Stimulated activated CD4-positive, alpha-beta T cell treated with anti-CD3 and anti-CD28 coated beads, TNF-alpha, amount 100 ng/mL, for 48 hours (primary cell): ENCODE results near the gene ZNF766.
"Not testable (repeated sequence)": the region's sequence is repeated elsewhere in the genome, so short reads cannot be mapped to it uniquely, and the experiment has no call there.

Experiments used
- DNase-seq, 3 donors: peaks; one replicate each; pipeline ENCODE4 v3.0.0-alpha.2; 2020; ENCODE audit warnings: low read depth in 3 of 3

Gene ZNF766

DNA sequence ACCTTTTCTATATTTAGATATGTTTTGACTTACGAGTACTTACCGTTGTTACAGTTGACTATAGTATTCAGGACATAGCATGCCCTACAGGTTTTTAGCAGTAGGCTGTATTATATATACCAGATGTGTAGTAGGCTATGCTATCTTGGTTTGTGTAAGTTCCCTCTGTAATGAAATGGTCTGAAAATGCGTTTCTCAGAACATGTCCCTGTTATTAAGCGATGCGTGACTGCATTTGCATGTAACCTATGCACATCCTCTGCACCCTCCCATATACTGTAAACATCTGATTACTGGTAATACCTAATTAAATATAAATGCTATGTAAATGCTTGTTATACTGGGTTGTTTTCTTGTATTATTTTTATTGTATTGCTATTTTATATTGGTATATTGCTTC is 6.6 kb downstream of the ZNF766 start:
- DNase-seq = no peak

DNA sequence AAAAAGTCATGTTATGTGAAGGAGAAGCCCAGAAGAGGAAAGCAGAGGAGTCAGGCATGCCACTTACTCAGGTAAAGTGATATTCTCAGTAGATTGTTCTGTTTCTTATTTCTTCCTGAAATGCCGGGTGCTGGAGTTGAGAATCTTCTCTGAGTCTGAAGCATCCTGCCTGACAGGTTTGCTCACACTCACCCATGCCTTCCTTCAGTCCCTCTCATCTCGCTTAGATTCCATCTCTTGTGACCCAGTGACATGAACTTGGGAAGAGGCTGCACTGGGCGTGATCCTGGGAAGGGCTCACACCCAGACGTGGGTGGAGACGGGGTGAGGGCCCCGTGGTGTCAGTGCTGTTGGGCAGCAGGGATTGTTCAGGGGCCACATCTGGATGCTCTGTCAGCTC is 8.1 kb downstream of the ZNF766 start:
- no peak for DNase-seq

DNA sequence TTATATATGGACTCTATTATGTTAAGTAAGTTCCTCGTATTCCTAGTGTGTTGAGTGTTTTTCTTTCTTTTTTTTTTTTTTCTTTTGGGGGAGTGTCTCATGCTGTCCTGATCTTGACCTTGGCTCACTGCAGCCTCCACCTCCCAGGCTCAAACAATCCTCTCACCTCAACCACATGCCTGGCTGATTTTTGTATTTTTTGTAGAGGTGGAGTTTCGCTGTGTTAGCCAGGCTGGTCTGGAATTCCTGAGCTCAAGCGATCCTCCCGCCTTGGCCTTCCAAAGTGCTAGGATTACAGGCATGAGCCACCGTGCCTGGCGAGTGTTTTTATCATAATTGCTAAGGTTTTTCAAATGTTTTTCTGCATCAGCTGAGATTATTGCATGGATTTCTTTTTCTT is 16.9 kb downstream of the ZNF766 start:
- DNase-seq = no peak

DNA sequence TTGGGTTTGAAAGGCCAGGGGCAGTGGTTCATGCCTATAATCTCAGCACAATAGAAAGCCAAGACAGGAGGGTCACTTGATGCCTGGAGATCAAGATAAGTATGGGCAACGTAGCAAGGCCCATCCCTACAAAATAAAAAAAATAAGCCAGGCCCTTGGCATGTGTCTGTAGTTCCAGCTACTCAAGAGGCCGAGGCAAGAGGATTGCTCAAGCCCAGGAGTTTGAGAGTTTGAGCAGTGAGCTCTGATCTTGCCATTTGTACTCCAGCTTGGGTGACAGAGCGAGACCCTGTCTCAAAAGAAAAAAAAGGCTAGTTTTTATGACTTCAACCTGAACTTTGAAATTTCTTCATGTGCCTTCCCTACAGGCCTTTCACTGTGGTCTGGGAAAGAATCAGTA is 22.4 kb downstream of the ZNF766 start:
- DNase-seq = no peak

DNA sequence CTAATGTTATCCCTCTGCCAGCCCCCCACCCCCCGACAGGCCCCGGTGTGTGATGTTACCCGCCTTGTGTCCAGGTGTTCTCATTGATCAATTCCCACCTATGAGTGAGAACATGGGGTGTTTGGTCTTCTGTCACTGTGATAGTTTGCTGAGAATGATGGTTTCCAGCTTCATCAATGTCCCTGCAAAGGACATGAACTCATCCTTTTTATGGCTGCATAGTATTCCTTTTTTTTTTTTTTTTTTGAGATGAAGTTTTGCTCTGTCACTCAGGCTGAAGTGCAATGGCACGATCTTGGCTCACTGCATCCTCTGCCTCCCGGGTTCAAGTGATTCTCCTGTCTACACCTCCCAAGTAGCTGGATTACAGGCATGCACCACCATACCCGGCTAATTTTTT is 23.6 kb downstream of the ZNF766 start:
- DNase-seq = not testable (repeated sequence)

DNA sequence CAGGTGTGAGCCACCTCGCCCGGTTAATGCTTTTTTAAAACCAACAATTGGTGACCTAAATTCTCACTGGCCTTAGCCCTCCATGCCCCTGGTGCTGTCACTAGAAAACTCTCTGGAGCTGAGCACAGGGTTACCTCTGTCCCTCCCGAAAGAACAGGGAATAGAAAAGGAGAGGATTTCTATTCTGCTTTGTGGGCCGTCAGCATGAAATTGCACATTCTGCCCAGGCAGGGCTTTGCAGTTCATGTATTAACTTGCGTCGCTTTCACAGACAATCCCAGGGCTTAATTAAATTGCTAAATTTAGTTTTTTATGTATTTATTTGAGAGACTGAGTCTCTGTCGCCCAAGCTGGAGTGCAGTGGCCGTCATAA is 27.0 kb downstream of the ZNF766 start:
- DNase-seq = no peak

DNA sequence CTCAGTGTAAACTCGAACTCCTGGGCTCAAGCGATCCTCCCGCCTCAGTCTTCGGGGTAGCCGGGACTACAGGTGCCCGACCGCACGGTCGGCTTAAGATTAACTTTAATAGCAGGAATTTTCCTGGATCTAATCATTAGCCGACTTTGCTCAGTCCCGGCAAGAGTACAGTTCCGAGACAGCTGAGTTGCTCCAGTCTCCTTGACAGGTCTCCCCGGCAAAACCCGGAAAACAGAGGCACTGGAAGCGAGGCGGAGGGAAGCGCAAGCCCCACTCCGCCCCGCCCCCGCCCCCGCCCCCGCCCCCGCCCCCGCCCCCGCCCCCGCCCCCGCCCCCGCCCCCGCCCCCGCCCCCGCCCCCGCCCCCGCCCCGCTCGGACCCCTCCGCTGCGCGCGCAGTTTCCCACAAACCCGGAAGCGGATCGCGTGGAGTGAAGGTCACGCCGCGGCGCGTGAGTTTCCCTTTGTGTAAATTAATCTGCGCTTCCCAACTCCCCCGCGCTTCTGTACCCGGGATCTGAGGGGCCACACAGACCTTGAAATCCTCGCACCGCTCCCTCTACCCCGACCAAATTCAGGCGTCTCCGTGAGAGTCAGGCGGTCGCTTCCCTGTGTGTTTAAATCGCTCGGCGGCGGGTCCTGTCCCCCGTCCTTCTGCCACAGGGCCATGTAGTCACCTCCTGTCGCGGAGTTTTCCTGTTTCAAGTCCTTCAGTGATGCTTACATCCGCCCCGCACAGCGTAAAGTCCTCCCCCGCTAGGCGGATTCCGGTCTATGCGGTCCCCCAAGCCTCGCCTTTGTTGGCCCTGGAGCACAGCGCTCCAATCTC is 27.6 kb downstream of the ZNF766 start, which contains the start of gene ZNF480:
ZNF480 (plus strand) TSS at position 397 of the 828 bp plus-strand sequence. CDS start 3,244 bp downstream, outside the sequence.
- peak; percentile 36 to 54 (median 45) for DNase-seq

DNA sequence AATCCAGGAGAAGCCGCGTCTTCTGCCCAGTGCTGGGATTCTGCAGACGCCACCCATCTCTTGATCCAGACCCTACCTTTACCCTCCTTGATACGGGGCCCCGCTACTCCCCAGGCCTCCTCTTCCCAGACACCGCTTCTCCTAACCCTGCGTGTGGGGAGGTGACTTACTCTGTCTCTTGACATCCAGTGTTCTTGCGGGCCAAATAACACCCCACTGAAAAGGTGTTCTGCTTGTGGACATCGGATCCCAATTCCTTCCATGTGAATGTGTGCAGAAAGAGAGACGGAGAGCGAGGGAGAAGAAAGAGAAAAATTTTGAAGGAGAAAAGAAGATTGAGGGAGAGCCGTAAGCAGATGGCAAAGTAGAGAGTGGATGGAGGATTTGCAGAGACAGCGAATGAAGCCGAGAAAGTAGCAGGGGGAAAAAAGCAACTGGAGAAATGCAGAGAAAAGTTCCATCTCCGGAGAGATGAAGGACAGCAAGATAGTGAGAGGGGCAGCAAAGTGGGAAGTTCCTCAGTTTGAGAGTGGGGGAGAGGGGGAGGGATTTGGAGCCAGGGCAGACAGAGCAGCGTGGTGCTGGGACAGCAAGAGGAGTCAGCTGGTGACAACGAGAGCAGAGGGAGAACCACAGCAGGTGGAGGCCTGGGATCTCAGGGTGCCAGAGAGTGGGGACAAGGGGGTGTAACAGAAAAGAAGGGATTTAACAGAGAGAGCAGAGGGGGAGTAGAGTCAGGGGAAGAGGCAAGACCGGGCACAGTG is 28.4 kb downstream of the ZNF766 start:
- DNase-seq = no peak

DNA sequence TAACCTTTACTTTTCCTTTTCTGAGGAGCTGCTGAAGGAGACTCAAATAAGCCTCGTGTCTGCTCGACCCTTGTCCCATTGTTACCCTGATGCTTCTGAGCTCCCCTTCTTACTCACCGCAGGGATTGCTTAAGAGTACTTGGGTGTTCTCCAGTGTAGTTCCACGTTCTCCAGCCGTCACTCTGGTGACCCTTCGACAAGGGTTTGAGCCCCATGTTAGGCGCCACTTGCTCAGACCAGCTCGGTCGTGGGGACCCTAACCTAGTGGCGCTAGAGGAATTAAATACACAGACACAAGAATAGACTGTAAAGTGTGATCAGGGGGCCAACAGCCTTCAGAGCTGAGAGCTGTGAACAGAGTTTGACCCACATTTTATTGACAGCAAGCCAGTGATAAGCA is 37.9 kb downstream of the ZNF766 start:
- DNase-seq = no peak

DNA sequence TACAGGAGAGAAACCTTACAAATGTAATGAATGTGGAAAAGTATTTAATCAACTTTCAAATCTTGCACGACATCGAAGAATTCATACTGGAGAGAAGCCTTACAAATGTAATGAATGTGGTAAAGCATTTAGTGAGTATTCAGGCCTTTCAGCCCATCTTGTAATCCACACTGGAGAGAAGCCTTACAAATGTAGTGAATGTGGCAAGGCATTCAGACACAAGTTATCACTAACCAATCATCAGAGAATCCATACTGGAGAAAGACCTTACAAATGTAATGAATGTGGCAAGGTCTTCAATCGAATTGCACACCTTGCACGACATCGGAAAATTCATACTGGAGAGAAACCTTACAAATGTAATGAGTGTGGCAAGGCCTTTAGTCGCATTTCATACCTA is 53.0 kb downstream of the ZNF766 start:
- DNase-seq = no peak

DNA sequence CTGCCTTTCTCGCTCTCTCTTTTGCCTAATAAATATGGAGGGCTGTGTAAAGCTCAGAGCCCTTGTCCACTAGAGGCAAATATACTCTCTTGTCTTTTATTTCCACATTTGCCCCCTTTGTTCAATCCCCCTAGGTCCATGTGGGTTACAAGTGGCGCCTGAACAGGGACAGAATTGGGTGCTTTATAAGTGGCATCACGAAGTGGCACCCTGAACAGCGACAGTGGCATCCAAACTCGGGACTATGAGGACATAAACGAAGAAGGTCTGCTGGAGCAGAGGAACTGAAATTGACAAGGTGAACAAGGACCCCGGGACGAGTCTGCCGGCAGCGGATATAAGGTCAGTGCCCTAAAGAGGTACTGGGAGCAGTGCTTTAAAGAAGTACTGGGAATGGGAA is 62.4 kb downstream of the ZNF766 start:
- DNase-seq = no peak

DNA sequence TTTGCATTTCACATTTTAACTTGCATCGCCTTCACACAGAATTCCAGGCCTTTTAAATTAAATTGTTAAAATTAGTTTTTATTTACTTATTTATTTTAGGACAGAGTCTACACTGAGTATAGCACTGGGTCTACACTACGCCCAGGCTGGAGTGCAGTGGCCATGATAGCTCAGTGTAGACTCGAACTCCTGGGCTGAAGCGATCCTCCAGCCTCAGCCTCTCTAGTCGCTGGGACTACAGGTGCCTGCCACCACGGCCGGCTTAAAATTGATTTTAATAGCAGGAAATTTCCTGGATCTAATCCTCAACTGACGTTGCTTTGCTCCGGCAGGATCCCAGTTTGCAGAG is 66.4 kb downstream of the ZNF766 start:
- DNase-seq = no peak

DNA sequence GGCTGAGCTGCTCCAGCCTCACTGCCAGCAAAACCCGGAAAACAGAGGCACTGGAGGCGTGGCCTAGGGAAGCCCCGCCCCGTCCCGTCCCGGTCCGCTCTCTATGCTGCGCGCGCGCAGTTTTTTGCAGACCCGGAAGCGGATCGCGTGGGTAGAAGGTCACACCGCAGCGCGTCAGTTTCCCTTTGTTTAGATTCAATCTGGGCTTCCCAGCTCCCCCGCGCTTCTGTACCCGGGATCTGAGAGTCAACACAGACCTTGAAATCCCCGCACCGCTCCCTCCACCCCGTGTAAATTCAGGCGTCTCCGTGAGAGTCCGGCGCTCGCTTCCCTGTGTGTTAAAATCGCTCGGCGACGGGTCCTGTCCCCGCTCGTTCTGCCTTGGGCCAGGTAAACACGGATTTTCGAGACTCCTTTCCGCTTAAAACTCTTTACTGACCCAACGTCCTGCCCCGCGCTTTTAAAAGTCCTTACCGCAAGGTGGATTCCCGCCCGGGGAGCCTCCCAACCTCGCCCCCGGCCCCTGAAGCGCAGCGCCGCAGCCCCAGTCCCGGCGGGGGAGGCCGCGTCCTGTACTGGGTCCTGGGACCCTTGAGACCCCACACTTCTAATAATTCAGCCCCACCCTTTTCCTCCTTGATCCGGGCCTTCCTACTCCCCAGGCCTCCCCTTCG is 66.9 kb downstream of the ZNF766 start, which contains the start of gene ZNF610:
ZNF610 (plus strand) TSS at position 127 of the 674 bp plus-strand sequence. CDS start 12,930 bp downstream, outside the sequence.
- peak; percentile 79 to 83 (median 82) for DNase-seq

DNA sequence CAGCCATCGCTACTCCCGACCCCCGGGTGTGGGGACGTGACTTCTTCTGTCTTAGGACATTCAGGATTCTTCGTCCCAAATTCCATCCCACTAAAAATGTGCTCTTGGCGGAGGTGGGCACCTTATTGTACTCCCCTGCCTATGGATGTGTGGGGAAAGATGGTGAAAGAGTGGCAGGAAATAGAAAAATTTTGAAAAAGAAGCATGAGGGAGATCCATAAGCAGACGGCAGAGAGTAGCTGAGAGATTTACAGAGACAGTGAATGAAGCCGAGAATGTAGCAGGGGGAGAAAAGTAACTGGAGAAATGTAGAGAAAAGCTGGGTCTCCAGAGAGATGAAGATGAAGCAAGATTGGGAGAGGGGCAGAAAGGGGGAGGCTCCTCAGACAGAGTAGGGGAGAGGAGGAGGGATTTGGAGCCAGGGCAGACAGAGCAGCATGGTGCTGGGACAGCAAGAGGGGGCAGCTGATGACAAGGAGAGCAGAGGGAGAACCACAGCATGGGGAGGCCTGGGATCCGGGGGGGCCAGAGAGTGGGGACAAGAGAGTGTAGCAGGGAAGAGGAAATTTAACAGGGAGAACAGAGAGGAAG is 67.5 kb downstream of the ZNF766 start:
- no peak for DNase-seq

DNA sequence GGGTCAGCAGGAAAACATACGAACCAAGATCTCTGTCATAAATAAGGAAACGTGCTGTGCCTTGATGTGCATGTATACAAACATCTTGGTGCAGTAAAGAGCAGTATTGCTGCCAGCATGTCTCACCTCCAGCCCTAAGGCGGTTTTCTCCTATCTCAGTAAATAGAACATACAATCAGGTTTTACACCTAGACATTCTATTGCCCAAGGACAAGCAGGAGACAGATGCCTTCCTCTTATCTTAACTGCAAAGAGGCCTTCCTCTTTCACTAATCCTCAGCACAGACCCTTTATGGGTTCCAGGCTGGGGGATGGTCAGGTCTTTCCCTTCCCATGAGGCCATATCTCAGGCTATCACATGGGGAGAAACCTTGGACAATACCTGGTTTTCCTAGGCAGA is 69.6 kb downstream of the ZNF766 start:
- DNase-seq = not testable (repeated sequence)

DNA sequence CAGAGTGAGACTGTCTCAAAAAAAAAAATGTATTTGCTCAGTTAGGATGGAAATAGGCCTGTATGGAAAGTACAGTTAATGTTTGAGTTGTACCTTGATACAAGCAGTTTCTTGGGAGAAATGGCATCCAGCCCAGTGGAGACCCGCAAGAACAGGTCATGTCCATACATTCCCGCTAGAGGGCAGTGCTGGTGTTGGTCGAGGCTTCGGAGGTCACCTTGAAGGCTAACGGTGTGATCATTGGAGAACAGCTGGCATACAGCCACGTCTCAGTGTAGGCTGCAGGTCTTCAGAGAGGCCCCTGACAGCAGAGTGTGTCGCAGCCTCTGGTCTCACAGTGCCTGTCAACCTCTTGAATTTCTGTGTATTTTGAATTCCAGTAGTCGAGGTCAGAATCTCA is 74.2 kb downstream of the ZNF766 start:
- peak; percentile 9 to 44 (median 21) for DNase-seq

DNA sequence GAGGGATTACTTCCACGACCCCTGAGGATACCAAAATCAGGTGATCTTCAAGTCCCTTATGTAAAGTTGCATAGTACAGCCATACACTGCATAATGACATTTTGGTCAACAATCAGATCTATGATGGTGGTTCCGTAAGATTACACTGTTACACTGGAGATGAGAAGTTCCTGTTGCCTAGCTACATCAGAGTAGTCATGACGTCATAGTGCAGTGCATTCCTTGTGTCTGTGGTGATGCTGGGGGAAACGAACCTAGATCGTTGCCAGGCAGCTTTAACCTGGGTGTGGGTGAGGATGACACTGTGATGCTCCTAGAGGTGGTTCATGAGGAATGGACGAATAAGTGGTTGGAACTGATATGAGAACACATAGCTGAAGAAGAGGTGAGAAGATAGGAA is 75.8 kb downstream of the ZNF766 start:
- no peak for DNase-seq
